Hepatocyte (in vitro differentiated cells): ENCODE results near the gene SLC40A1. TPM values are rescaled to one million over a fixed set of nuclear protein-coding genes. Genes with fewer than 3 reads are reported as not detected.

Source experiments
- DNase-seq: peaks from one replicate; pipeline ENCODE4 v3.0.0-alpha.2; 2016; ENCODE audit warnings: low spot score
- H2AFZ ChIP-seq: fragments of 200-600 bp; sonication (generic); 2 replicates; pipeline ENCODE4 v1.6.0; 2016; ENCODE audit warnings: antibody characterized with exemption, mild to moderate bottlenecking
- H3K27ac ChIP-seq: fragments of 200-600 bp; sonication (generic); 2 replicates; pipeline ENCODE4 v1.5.1; 2016; ENCODE audit warnings: mild to moderate bottlenecking
- H3K27me3 ChIP-seq: fragments of 200-600 bp; sonication (generic); 2 replicates; pipeline ENCODE4 v1.6.1; 2016
- H3K36me3 ChIP-seq: fragments of 200-600 bp; sonication (generic); replicated peaks from 2 replicates; pipeline ENCODE4 v1.5.1; 2016; ENCODE audit warnings: low read depth; ENCODE audit not compliant: insufficient read depth
- H3K4me1 ChIP-seq: fragments of 200-600 bp; sonication (generic); 2 replicates; pipeline ENCODE4 v1.5.1; 2016; ENCODE audit warnings: mild to moderate bottlenecking, moderate library complexity; ENCODE audit not compliant: insufficient read depth
- H3K4me2 ChIP-seq: fragments of 200-600 bp; sonication (generic); 2 replicates; pipeline ENCODE4 v1.6.0; 2016
- H3K4me3 ChIP-seq: fragments of 200-600 bp; sonication (generic); 2 replicates; pipeline ENCODE4 v1.5.1; 2016; ENCODE audit warnings: mild to moderate bottlenecking
- H3K79me2 ChIP-seq: fragments of 200-600 bp; sonication (generic); 2 replicates; pipeline ENCODE4 v1.6.0; 2017; ENCODE audit warnings: mild to moderate bottlenecking
- H3K9me2 ChIP-seq: fragments of 200-600 bp; sonication (generic); replicated peaks from 2 replicates; pipeline ENCODE4 v1.6.0; 2017; ENCODE audit warnings: mild to moderate bottlenecking; ENCODE audit not compliant: insufficient read depth
- H3K9me3 ChIP-seq: fragments of 200-600 bp; sonication (generic); 2 replicates; pipeline ENCODE4 v1.5.1; 2016; ENCODE audit warnings: low read depth, mild to moderate bottlenecking
- H4K20me1 ChIP-seq: fragments of 200-600 bp; sonication (generic); 2 replicates; pipeline ENCODE4 v1.6.0; 2016; ENCODE audit warnings: mild to moderate bottlenecking; ENCODE audit not compliant: insufficient read depth, poor library complexity, severe bottlenecking
- CTCF ChIP-seq: fragments of 200-600 bp; sonication (generic); IDR thresholded peaks from 2 replicates; pipeline ENCODE4 v1.5.1; 2016; ENCODE audit warnings: antibody characterized with exemption, mild to moderate bottlenecking; ENCODE audit not compliant: poor library complexity
- EZH2 ChIP-seq: fragments of 200-600 bp; sonication (generic); IDR thresholded peaks from 2 replicates; pipeline ENCODE4 v1.6.1; 2016; ENCODE audit warnings: antibody characterized with exemption, mild to moderate bottlenecking, borderline replicate concordance
- EZH2phosphoT487 ChIP-seq: fragments of 200-600 bp; sonication (generic); IDR thresholded peaks from one replicate; pipeline ENCODE4 v1.6.1; 2018; ENCODE audit warnings: antibody characterized with exemption, mild to moderate bottlenecking, low read depth, moderate library complexity; ENCODE audit not compliant: unreplicated experiment, severe bottlenecking
- WGBS: methylation state at CpG from one replicate; pipeline ENCODE4 v1.1.6; 2016; ENCODE audit warnings: low lambda C conversion rate; ENCODE audit errors: missing lambda C conversion rate; 5-methylcytosine and 5-hydroxymethylcytosine counted together
- polyA plus RNA-seq: library from polyadenylated mRNA; unstranded; fragments of >200 nt; fragmentation: Nextera tagmentation; extraction: Ambion mirVana; gene quantifications from 2 replicates; pipeline ENCODE4 v1.2.1, GENCODE V29; 2016
- total RNA-seq: library from RNA; depleted of rRNA; stranded (reverse); fragments of >200 nt; gene quantifications from 2 replicates; pipeline ENCODE4 v1.2.3, GENCODE V29; 2014

Gene SLC40A1
- total and polyA plus RNA-seq, 2 experiments from 2014 or later = 186 to 225 TPM

GRCh38 chr2:189574793-189575475, 5.7 kb downstream of the SLC40A1 start:
- Histone ChIP-seq H3K4me1 (peaks cover 32% of the 10 kb centered on the region), H2AFZ (no peak overlapping the region), H3K4me2 (peak overlapping the region; percentile 47), H3K79me2 (peaks cover 61% of the 10 kb centered on the region), H3K9me3 (no peaks in the 10 kb centered on the region), H3K4me3 (no peak overlapping the region), H4K20me1 (no peaks in the 10 kb centered on the region), H3K9me2 (no peaks in the 10 kb centered on the region), H3K27ac (peak overlapping the region; percentile 36), H3K27me3 (no peaks in the 10 kb centered on the region), H3K36me3 (no peaks in the 10 kb centered on the region)
- TF ChIP-seq CTCF (no peak), EZH2phosphoT487 (no peak), EZH2 (no peak)
- WGBS = 78% methylated on average over 5 of the region's 5 CpGs
- DNase-seq = peak; percentile 14

GRCh38 chr2:189570570-189571031, 10.0 kb downstream of the SLC40A1 start:
- peaks cover 40% of the 10 kb centered on the region for H3K79me2 ChIP-seq
- H3K9me2 ChIP-seq = no peaks in the 10 kb centered on the region
- no peak for TF ChIP-seq EZH2
- TF ChIP-seq CTCF = no peak
- TF ChIP-seq EZH2phosphoT487 = no peak
- H2AFZ ChIP-seq = no peak overlapping the region
- no peaks in the 10 kb centered on the region for H3K9me3 ChIP-seq
- no peaks in the 10 kb centered on the region for H4K20me1 ChIP-seq
- H3K4me1 ChIP-seq = peaks cover 16% of the 10 kb centered on the region
- WGBS = 86% methylated on average over 1 of the region's 1 CpG
- no peaks in the 10 kb centered on the region for H3K36me3 ChIP-seq
- H3K4me2 ChIP-seq = no peak overlapping the region
- H3K27me3 ChIP-seq = no peaks in the 10 kb centered on the region
- no peak overlapping the region for H3K4me3 ChIP-seq
- H3K27ac ChIP-seq = no peak overlapping the region
- DNase-seq = no peak

- WGBS = 81% methylated on average over 1 of the region's 1 CpG
- H3K4me1 ChIP-seq = peaks cover 7% of the 10 kb centered on the region
- H3K27me3 ChIP-seq = no peaks in the 10 kb centered on the region
- H3K4me3 ChIP-seq = no peak overlapping the region
- H3K27ac ChIP-seq = no peak overlapping the region
- TF ChIP-seq EZH2phosphoT487 (no peak), EZH2 (no peak), CTCF (no peak)
- H3K79me2 ChIP-seq = peaks cover 42% of the 10 kb centered on the region
- H3K9me2 ChIP-seq = no peaks in the 10 kb centered on the region
- DNase-seq = no peak
- H3K36me3 ChIP-seq = no peaks in the 10 kb centered on the region
- no peak overlapping the region for H3K4me2 ChIP-seq
- no peak overlapping the region for H2AFZ ChIP-seq
- no peaks in the 10 kb centered on the region for H3K9me3 ChIP-seq
- no peaks in the 10 kb centered on the region for H4K20me1 ChIP-seq
These were observed 11.2 kb downstream of the SLC40A1 start for GRCh38 chr2:189569295-189569910.
